Endothelial cell of umbilical vein (primary cell): ENCODE results near the gene PHACTR2. TPM values are rescaled to one million over a fixed set of nuclear protein-coding genes. Genes with fewer than 3 reads are reported as not detected.
"Not testable (repeated sequence)": the region's sequence is repeated elsewhere in the genome, so short reads cannot be mapped to it uniquely, and the experiment has no call there.

Experiments
- BruUV-seq: library from RNA; stranded (reverse); fragments of 400-500 nt; replicated peaks from 2 replicates; lab custom pipeline; 2021; lab: Mats Ljungman, UMichigan
- CTCF ChIA-PET: fragments of 300-600, 350-600 bp; sonication (Branson Sonifier 250); formaldehyde crosslinking; loops from one replicate; lab custom pipeline; 2021; ENCODE audit warnings: antibody characterized with exemption, inconsistent platforms; lab: Charles Lee
- POLR2A ChIA-PET: fragments of 300-600, 350-600 bp; sonication (Branson Sonifier 250); formaldehyde crosslinking; loops from one replicate; lab custom pipeline; 2021; ENCODE audit warnings: antibody characterized with exemption, inconsistent platforms; lab: Charles Lee
- DNase-seq: peaks from one replicate; pipeline ENCODE4 v3.0.0-alpha.2; 2011; ENCODE audit warnings: low read depth, low spot score
- FAIRE-seq: peaks from 2 replicates; lab custom pipeline; 2011; peaks lifted over from hg19 to GRCh38; lab: Jason Lieb, UNC
- H2AFZ ChIP-seq: 2 replicates; pipeline ENCODE4 v1.6.0; 2012; ENCODE audit warnings: low read depth, low read length, control low read depth, inconsistent platforms
- H3K27ac ChIP-seq: 2 replicates; pipeline ENCODE4 v1.5.1; 2011; ENCODE audit warnings: low read depth, mild to moderate bottlenecking, control low read depth, low read length, moderate library complexity; ENCODE audit not compliant: insufficient read depth
- H3K27me3 ChIP-seq, 2 experiments: 2 replicates each; pipeline versions ENCODE4 v1.6.0 to v1.6.1; 2011; ENCODE audit warnings: low read length in 2 of 2, mixed read lengths in 1 of 2; ENCODE audit not compliant: control insufficient read depth in 2 of 2, insufficient read depth in 2 of 2
- H3K36me3 ChIP-seq, 2 experiments: 2 replicates in 1 of 2; 3 replicates in 1 of 2; pipeline ENCODE4 v1.5.1; 2011; ENCODE audit warnings: low read length in 2 of 2, mild to moderate bottlenecking in 1 of 2, moderate library complexity in 1 of 2; ENCODE audit not compliant: control insufficient read depth in 2 of 2, insufficient read depth in 2 of 2; ENCODE audit errors: extremely low read depth in 1 of 2
- H3K4me1 ChIP-seq: 3 replicates; pipeline ENCODE4 v1.5.1; 2011; ENCODE audit warnings: mild to moderate bottlenecking, low read length; ENCODE audit not compliant: control insufficient read depth, insufficient read depth; ENCODE audit errors: extremely low read depth
- H3K4me2 ChIP-seq: 2 replicates; pipeline ENCODE4 v1.6.1; 2011; ENCODE audit warnings: low read length, control low read depth, mixed read lengths; ENCODE audit not compliant: insufficient read depth
- H3K4me3 ChIP-seq, 3 experiments: fragments of 200-600 bp in 1 of 3; sonication (generic), shearing (Covaris generic) in 1 of 3; replicated peaks in 1 of 3; 2 replicates each; pipeline ENCODE4 v1.5.1; 2011 to 2016; ENCODE audit warnings: control low read depth in 3 of 3, low read length in 3 of 3, mild to moderate bottlenecking in 2 of 3, inconsistent platforms in 1 of 3, low read depth in 1 of 3, moderate library complexity in 1 of 3; ENCODE audit not compliant: insufficient read depth in 1 of 3
- H3K79me2 ChIP-seq: 2 replicates; pipeline ENCODE4 v1.6.0; 2012; ENCODE audit warnings: low read length, inconsistent platforms; ENCODE audit not compliant: control insufficient read depth, insufficient read depth
- H3K9ac ChIP-seq: replicated peaks from 2 replicates; pipeline ENCODE3; 2011; ENCODE audit warnings: low read length, control low read depth; ENCODE audit not compliant: insufficient read depth; ENCODE audit errors: extremely low read depth
- H3K9me1 ChIP-seq: replicated peaks from 3 replicates; pipeline ENCODE4 v1.6.0; 2011; ENCODE audit warnings: mild to moderate bottlenecking, low read length; ENCODE audit not compliant: control insufficient read depth, insufficient read depth; ENCODE audit errors: extremely low read depth
- H3K9me3 ChIP-seq: replicated peaks from 2 replicates; pipeline ENCODE4 v1.5.1; 2012; ENCODE audit warnings: low read length, inconsistent platforms; ENCODE audit not compliant: control insufficient read depth, insufficient read depth
- H4K20me1 ChIP-seq: replicated peaks from 2 replicates; pipeline ENCODE3; 2011; ENCODE audit warnings: mild to moderate bottlenecking, low read length; ENCODE audit not compliant: control insufficient read depth, insufficient read depth; ENCODE audit errors: extremely low read depth
- EZH2 ChIP-seq: IDR thresholded peaks from 2 replicates; pipeline ENCODE4 v1.6.1; 2012; ENCODE audit warnings: borderline replicate concordance, low read depth, mild to moderate bottlenecking, moderate library complexity, low read length, inconsistent platforms; ENCODE audit not compliant: severe bottlenecking
- FOS ChIP-seq: IDR thresholded peaks from 2 replicates; pipeline ENCODE4 v1.6.1; 2011; ENCODE audit warnings: mild to moderate bottlenecking, low read length, moderate library complexity, borderline replicate concordance; ENCODE audit not compliant: insufficient read depth
- GATA2 ChIP-seq: IDR thresholded peaks from 2 replicates; pipeline ENCODE4 v1.7.0; 2011; ENCODE audit warnings: low read depth, mild to moderate bottlenecking, moderate library complexity, mixed read lengths, low read length; ENCODE audit not compliant: insufficient read length, insufficient read depth
- JUN ChIP-seq: IDR thresholded peaks from 2 replicates; pipeline ENCODE4 v1.6.1; 2011; ENCODE audit warnings: borderline replicate concordance, low read depth; ENCODE audit not compliant: insufficient read length, insufficient read depth
- MYC ChIP-seq: IDR thresholded peaks from one replicate; pipeline ENCODE4 v1.6.1; 2011; ENCODE audit warnings: mild to moderate bottlenecking, low read depth, low read length
- POLR2A ChIP-seq: IDR thresholded peaks from 2 replicates; pipeline ENCODE4 v1.6.1; 2012; ENCODE audit warnings: low read depth, mild to moderate bottlenecking, control low read depth, low read length
- POLR2AphosphoS5 ChIP-seq: IDR thresholded peaks from 2 replicates; pipeline ENCODE4 v1.6.1; 2012; ENCODE audit warnings: low read depth, mild to moderate bottlenecking, control low read depth, low read length, moderate library complexity; ENCODE audit not compliant: insufficient read depth
- dilution Hi-C: fragments of 300-500 bp; cut with MboI; formaldehyde crosslinking; loops from one replicate; pipeline ENCODE4 v1.15.0; 2019; ENCODE audit warnings: low sequenced_read_pairs; ENCODE audit not compliant: extremely low pct_ligation_motif_present
- intact Hi-C: fragments of 100-400 bp; cut with micrococcal nuclease; formaldehyde crosslinking; loops from one replicate; pipeline ENCODE4 v1.10.0; 2022
- polyA plus RNA-seq, 4 experiments: library from polyadenylated mRNA; depleted of rRNA in 3 of 4; stranded (reverse) in 3 of 4; unstranded in 1 of 4; fragments of >200 nt; gene quantifications; 2 replicates each; pipeline versions ENCODE4 v1.2.1 to v1.2.3, GENCODE V29; 2011 to 2012; ENCODE audit warnings: missing spikeins in 1 of 4
- total RNA-seq: library from RNA; stranded (reverse); gene quantifications from 2 replicates; pipeline ENCODE4 v1.2.3, GENCODE V29; 2021
- TF ChIP-seq, protein P1 (sequence below): IDR thresholded peaks from 2 replicates; pipeline ENCODE4 v1.6.1; 2011; ENCODE audit not compliant: insufficient read depth, insufficient read length
- TF ChIP-seq, protein P2 (sequence below), 2 donors: IDR thresholded peaks; 1 replicate in 1 of 2; 2 replicates in 1 of 2; pipeline ENCODE4 v1.5.1; 2011; ENCODE audit warnings: low read length in 2 of 2, mild to moderate bottlenecking in 2 of 2, moderate library complexity in 2 of 2, control low read depth in 1 of 2, inconsistent platforms in 1 of 2, low read depth in 1 of 2; ENCODE audit not compliant: insufficient read depth in 1 of 2; ENCODE audit errors: extremely low read depth in 1 of 2

The PHACTR2 gene
- total and polyA plus RNA-seq, 2 donors (not counting 3 experiments of a cell fraction or from before 2014, with no cell fraction given), result 16.3 to 178 TPM

DNA sequence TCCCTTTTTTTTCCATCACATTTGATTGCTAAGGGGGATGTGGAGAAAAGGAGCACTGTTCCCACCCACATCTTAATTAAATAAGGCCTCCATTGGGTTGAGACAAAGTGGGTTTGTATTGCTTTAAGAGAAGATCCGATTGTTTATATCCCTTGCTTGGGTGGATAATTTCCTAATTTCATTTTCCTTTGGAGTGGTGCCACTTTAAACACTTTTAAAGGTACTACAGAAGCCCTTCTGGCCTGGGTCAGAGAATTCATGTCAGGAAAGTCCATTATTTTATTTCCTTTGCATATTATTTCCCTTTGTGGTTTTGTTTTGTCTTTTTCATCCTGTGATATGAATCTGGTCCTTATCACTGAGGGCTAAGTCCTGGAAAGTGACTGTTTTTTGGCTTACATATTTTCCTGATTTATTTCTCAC lies 56.9 kb downstream of the PHACTR2 start:
- Histone ChIP-seq H3K79me2 (peaks cover 13% of the 10 kb centered on the region), H3K4me2 (peak overlapping the region; percentile 49), H3K9ac (no peak overlapping the region), H2AFZ (no peak overlapping the region), H3K27ac (no peak overlapping the region), H3K27me3 (no peaks in the 10 kb centered on the region), H3K36me3 (no peaks in the 10 kb centered on the region), H4K20me1 (peaks cover 12% of the 10 kb centered on the region), H3K4me1 (peaks cover 24% of the 10 kb centered on the region), H3K9me3 (no peaks in the 10 kb centered on the region), H3K9me1 (no peaks in the 10 kb centered on the region), H3K4me3 (no peak overlapping the region)
- CTCF ChIA-PET, result interaction anchor here (1.2 kb wide), 1 partner anchor 39 kb away, joined by 3 read pairs; no protein-coding TSS in a partner anchor
- intact Hi-C loops, result loop anchor here (1.0 to 5.0 kb wide), 4 partner anchors 38 to 157 kb away; no protein-coding TSS in a partner anchor
- POLR2A ChIA-PET, result no interaction called here
- DNase-seq, result peak; percentile 82
- dilution Hi-C loops, result no loop called here
- TF ChIP-seq EZH2 (no peak), JUN (no peak), FOS (no peak), MYC (no peak), GATA2 (peak; percentile 91), POLR2A (peak; percentile 57), POLR2AphosphoS5 (peak; percentile 71)
- TF ChIP-seq, protein P1, sequence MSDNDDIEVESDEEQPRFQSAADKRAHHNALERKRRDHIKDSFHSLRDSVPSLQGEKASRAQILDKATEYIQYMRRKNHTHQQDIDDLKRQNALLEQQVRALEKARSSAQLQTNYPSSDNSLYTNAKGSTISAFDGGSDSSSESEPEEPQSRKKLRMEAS, result no peak
- TF ChIP-seq, protein P2, sequence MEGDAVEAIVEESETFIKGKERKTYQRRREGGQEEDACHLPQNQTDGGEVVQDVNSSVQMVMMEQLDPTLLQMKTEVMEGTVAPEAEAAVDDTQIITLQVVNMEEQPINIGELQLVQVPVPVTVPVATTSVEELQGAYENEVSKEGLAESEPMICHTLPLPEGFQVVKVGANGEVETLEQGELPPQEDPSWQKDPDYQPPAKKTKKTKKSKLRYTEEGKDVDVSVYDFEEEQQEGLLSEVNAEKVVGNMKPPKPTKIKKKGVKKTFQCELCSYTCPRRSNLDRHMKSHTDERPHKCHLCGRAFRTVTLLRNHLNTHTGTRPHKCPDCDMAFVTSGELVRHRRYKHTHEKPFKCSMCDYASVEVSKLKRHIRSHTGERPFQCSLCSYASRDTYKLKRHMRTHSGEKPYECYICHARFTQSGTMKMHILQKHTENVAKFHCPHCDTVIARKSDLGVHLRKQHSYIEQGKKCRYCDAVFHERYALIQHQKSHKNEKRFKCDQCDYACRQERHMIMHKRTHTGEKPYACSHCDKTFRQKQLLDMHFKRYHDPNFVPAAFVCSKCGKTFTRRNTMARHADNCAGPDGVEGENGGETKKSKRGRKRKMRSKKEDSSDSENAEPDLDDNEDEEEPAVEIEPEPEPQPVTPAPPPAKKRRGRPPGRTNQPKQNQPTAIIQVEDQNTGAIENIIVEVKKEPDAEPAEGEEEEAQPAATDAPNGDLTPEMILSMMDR (IDR thresholded peaks at IDR 0.05; ENCODE audit: extremely low read depth in 1 of 2, insufficient read depth in 1 of 2, low read depth in 1 of 2, low read length in 2 of 2), result no peak
- peak; percentile 52 for FAIRE-seq
- BruUV-seq, result no TSS peak

DNA sequence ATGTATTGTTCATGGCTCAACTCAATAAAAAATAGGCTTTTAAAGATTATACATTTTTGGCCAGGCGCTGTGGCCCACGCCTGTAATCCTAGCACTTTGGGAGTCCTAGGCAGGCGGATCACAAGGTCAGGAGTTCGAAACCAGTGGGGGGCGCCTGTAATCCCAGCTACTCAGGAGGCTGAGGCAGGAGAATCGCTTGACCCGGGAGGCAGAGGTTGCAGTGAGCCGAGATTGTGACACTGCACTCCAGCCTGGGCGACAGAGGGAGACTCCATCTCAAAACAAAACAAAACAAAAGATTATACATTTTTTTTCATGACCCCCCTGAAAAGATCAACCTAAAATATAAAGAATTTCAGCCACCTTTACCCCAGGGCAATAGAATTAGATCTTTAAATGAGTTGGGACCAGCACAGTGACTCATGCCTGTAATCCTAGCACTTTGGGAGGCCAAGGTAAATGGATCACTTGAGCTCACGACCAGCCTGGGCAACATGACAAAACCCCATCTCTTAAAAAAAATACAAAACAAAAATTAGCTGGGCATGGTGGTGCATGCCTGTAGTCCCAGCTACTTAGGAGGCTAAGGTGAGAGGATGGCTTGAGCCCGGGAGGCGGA lies 60.4 kb downstream of the PHACTR2 start:
- CTCF ChIA-PET, result interaction anchor here (0.9 to 1.5 kb wide), 3 partner anchors 12 to 163 kb away, joined by 3 to 6 read pairs (median 3); no protein-coding TSS in a partner anchor
- FAIRE-seq, dilution Hi-C loops, intact Hi-C loops, H3K27me3 ChIP-seq, DNase-seq, BruUV-seq, H3K9me3 ChIP-seq, H3K9ac ChIP-seq, H3K4me2 ChIP-seq, POLR2A ChIA-PET, H2AFZ ChIP-seq, H3K4me3 ChIP-seq, H3K27ac ChIP-seq, H3K36me3 ChIP-seq, H3K9me1 ChIP-seq: not testable (repeated sequence)
- Histone ChIP-seq H3K4me1 (peaks cover 18% of the 10 kb centered on the region), H3K79me2 (peaks cover 16% of the 10 kb centered on the region), H4K20me1 (peaks cover 12% of the 10 kb centered on the region)
